HepG2 (cell line): ENCODE data around the gene EBF4. TPM values are rescaled to one million over a fixed set of nuclear protein-coding genes. Genes with fewer than 3 reads are reported as not detected.

Experiments used
- AKAP8 ChIP-seq: sonication (generic); formaldehyde crosslinking; IDR thresholded peaks from 2 replicates; pipeline ENCODE4 v1.5.1; 2020; ENCODE audit warnings: mild to moderate bottlenecking, missing genetic modification reagents
- BHLHE40 ChIP-seq: IDR thresholded peaks from 2 replicates; pipeline ENCODE4 v1.6.1; 2011; ENCODE audit warnings: low read length, improper control_type of control experiment
- FOXJ3 ChIP-seq: sonication (generic); formaldehyde crosslinking; IDR thresholded peaks from 2 replicates; pipeline ENCODE4 v1.4.0; 2020; ENCODE audit warnings: missing genetic modification reagents, mild to moderate bottlenecking, borderline replicate concordance
- FOXM1 ChIP-seq: sonication (generic); formaldehyde crosslinking; IDR thresholded peaks from 2 replicates; pipeline ENCODE4 v1.5.0; 2020; ENCODE audit warnings: missing genetic modification reagents
- HNF4A ChIP-seq: sonication (generic); formaldehyde crosslinking; IDR thresholded peaks from 2 replicates; pipeline ENCODE4 v1.4.0; 2020; ENCODE audit warnings: missing genetic modification reagents
- HNRNPH1 ChIP-seq: fragments of 200-400 bp; formaldehyde crosslinking; optimal IDR thresholded peaks from 2 replicates; pipeline ENCODE3; 2017; ENCODE audit warnings: mild to moderate bottlenecking, low read depth, low read length
- IKZF1 ChIP-seq: fragments of 450-650 bp; IDR thresholded peaks from 2 replicates; pipeline ENCODE4 v1.7.1; 2016
- KLF9 ChIP-seq: IDR thresholded peaks from 2 replicates; pipeline ENCODE4 v1.6.1; 2016; ENCODE audit warnings: low read depth
- MTA3 ChIP-seq: sonication (generic); formaldehyde crosslinking; IDR thresholded peaks from 2 replicates; pipeline ENCODE4 v1.4.0; 2020; ENCODE audit warnings: missing genetic modification reagents
- NR2F2 ChIP-seq: IDR thresholded peaks from 2 replicates; pipeline ENCODE4 v1.6.1; 2012; ENCODE audit warnings: low read depth, inconsistent platforms, borderline replicate concordance
- PCBP2 ChIP-seq: fragments of 200-400 bp; formaldehyde crosslinking; optimal IDR thresholded peaks from 2 replicates; pipeline ENCODE3; 2018; ENCODE audit warnings: low read length, low read depth; ENCODE audit not compliant: poor library complexity, severe bottlenecking
- POLR2AphosphoS2 ChIP-seq: IDR thresholded peaks from 2 replicates; pipeline ENCODE4 v1.6.1; 2011; ENCODE audit warnings: low read depth, low read length, improper control_type of control experiment
- RBM39 ChIP-seq: fragments of 200-400 bp; formaldehyde crosslinking; IDR thresholded peaks from one replicate; pipeline ENCODE4 v1.6.1; 2018; ENCODE audit warnings: antibody characterized with exemption, mild to moderate bottlenecking, low read depth, low read length; ENCODE audit not compliant: poor library complexity, severe bottlenecking
- REL ChIP-seq: sonication (generic); formaldehyde crosslinking; conservative IDR thresholded peaks from 2 replicates; pipeline ENCODE4 v1.8.0; 2022; ENCODE audit warnings: mild to moderate bottlenecking, missing genetic modification reagents, moderate library complexity
- RNF2 ChIP-seq: fragments of 450-650 bp; conservative IDR thresholded peaks from 2 replicates; pipeline ENCODE4 v1.6.1; 2016; ENCODE audit warnings: low read depth
- RXRA ChIP-seq: sonication (generic); formaldehyde crosslinking; IDR thresholded peaks from 2 replicates; pipeline ENCODE4 v1.5.1; 2020; ENCODE audit warnings: missing genetic modification reagents
- SOX13 ChIP-seq, 3 experiments: fragments of 450-650 bp in 1 of 3; sonication (generic) in 1 of 3; formaldehyde crosslinking in 1 of 3; IDR thresholded peaks in 2 of 3; conservative IDR thresholded peaks in 1 of 3; 2 replicates each; pipeline versions ENCODE4 v1.5.0 to v1.6.1; 2016 to 2020; ENCODE audit warnings: antibody characterized with exemption in 1 of 3, mild to moderate bottlenecking in 1 of 3, missing compliant biosample characterization in 1 of 3, missing genetic modification reagents in 1 of 3, moderate library complexity in 1 of 3
- ZFYVE20 ChIP-seq: sonication (generic); formaldehyde crosslinking; IDR thresholded peaks from 2 replicates; pipeline ENCODE4 v1.8.0; 2023; ENCODE audit warnings: low read depth, mild to moderate bottlenecking, moderate library complexity, missing genetic modification reagents, borderline replicate concordance
- ZNF124 ChIP-seq: sonication (generic); formaldehyde crosslinking; IDR thresholded peaks from 2 replicates; pipeline ENCODE4 v1.4.0; 2020; ENCODE audit warnings: missing genetic modification reagents
- ZNF292 ChIP-seq: sonication (generic); formaldehyde crosslinking; IDR thresholded peaks from 2 replicates; pipeline ENCODE4 v1.8.1; 2022; ENCODE audit warnings: mild to moderate bottlenecking, low read depth, missing genetic modification reagents, borderline replicate concordance
- ZNF468 ChIP-seq: sonication (generic); formaldehyde crosslinking; IDR thresholded peaks from 2 replicates; pipeline ENCODE4 v1.8.0; 2022; ENCODE audit warnings: mild to moderate bottlenecking, moderate library complexity, missing genetic modification reagents
- ZNF552 ChIP-seq: sonication (generic); formaldehyde crosslinking; IDR thresholded peaks from 2 replicates; pipeline ENCODE4 v1.9.0; 2022; ENCODE audit warnings: missing genetic modification reagents, mild to moderate bottlenecking, borderline replicate concordance
- ZNF569 ChIP-seq: sonication (generic); formaldehyde crosslinking; IDR thresholded peaks from 2 replicates; pipeline ENCODE4 v1.5.0; 2020; ENCODE audit warnings: mild to moderate bottlenecking, missing genetic modification reagents, moderate library complexity, borderline replicate concordance
- polyA plus RNA-seq, 8 experiments: library from polyadenylated mRNA; depleted of rRNA in 3 of 8; stranded (reverse) in 7 of 8; unstranded in 1 of 8; fragments of >200 nt; fragmentation: Illumina TruSeq in 4 of 8; extraction: Trizol in 4 of 8; gene quantifications; 2 replicates each; pipeline versions ENCODE4 v1.2.1 to v1.2.3, GENCODE V29; 2011 to 2016; ENCODE audit warnings: low read depth in 4 of 8, missing spikeins in 1 of 8, mixed read lengths in 1 of 8; ENCODE audit not compliant: insufficient read depth in 1 of 8
- total RNA-seq, 5 experiments: library from RNA; depleted of rRNA; stranded (reverse); fragments of >200 nt; fragmentation: Illumina TruSeq; extraction: Trizol; gene quantifications; 2 replicates each; pipeline ENCODE4 v1.2.3, GENCODE V29; 2016; ENCODE audit warnings: low read depth in 1 of 5
- TF ChIP-seq, protein P1 (sequence below): sonication (generic); formaldehyde crosslinking; IDR thresholded peaks from 2 replicates; pipeline ENCODE4 v1.4.0; 2020; ENCODE audit warnings: mild to moderate bottlenecking, missing genetic modification reagents

EBF4 gene
- total and polyA plus RNA-seq, 2 of the 13 experiments (the other 11 are each of a cell fraction or from before 2014, with no cell fraction given): 0.84 to 2.2 TPM

DNA sequence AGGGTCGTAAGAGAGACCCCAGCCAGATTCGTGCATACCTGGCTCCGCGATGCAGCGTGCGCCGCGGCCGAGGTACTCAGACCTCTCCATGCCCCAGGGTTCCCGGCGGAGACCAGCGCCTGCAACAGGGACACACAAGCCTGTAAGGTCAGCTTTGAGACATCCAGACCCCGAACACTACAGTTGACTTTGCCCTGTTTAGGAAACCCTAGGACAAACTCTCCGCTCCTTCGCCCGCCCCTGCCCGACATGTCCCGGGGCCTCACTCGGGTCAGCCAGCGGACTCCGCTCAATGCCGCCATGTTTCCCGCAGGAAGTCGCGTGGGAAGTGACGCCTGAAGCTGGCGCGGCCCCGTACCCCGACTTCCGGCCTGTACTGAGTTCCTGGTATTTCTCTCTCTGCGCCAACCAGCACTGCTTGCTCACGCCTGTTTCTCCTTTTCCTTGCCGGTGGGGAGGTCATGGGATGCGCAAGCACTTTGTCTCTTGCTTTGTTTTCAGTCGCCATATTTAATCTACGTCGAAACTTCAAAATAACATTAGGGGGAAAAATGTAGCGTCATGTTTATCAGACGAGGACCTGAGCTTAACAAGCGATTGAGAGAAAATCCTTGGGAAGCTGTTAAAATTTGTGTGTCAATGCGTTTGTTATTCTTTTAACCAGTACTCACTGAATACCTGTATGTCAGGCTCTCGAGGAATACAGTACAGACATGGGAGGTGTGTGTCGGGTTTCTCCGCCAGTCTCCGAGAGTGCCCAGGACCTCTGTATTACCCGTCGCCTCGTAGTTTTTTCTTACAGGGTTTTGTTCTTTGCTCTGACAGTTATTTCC lies 28.5 kb upstream of the EBF4 start, which contains the start of gene IDH3B (continued):
- no peak for TF ChIP-seq MTA3 (CRISPR knock-in tag)
- TF ChIP-seq RBM39: no peak
- peak; percentile 81; the same call in 1 of the 2 replicates for TF ChIP-seq POLR2AphosphoS2
- TF ChIP-seq HNF4A (CRISPR knock-in tag): peak; percentile 48; the same call in 1 of the 2 replicates
- TF ChIP-seq AKAP8: peak; percentile 97
- peak; percentile 15; the same call in 1 of the 2 replicates for TF ChIP-seq SOX13 (IDR thresholded peaks at IDR 0.05)
- TF ChIP-seq SOX13 (CRISPR knock-in tag; conservative IDR thresholded peaks at IDR 0.05 in 1 of 2, IDR thresholded peaks at IDR 0.05 in 1 of 2): peak in 1 of 2 experiments; percentile 67; a peak in 2 of 4 replicates
- TF ChIP-seq, protein P1, sequence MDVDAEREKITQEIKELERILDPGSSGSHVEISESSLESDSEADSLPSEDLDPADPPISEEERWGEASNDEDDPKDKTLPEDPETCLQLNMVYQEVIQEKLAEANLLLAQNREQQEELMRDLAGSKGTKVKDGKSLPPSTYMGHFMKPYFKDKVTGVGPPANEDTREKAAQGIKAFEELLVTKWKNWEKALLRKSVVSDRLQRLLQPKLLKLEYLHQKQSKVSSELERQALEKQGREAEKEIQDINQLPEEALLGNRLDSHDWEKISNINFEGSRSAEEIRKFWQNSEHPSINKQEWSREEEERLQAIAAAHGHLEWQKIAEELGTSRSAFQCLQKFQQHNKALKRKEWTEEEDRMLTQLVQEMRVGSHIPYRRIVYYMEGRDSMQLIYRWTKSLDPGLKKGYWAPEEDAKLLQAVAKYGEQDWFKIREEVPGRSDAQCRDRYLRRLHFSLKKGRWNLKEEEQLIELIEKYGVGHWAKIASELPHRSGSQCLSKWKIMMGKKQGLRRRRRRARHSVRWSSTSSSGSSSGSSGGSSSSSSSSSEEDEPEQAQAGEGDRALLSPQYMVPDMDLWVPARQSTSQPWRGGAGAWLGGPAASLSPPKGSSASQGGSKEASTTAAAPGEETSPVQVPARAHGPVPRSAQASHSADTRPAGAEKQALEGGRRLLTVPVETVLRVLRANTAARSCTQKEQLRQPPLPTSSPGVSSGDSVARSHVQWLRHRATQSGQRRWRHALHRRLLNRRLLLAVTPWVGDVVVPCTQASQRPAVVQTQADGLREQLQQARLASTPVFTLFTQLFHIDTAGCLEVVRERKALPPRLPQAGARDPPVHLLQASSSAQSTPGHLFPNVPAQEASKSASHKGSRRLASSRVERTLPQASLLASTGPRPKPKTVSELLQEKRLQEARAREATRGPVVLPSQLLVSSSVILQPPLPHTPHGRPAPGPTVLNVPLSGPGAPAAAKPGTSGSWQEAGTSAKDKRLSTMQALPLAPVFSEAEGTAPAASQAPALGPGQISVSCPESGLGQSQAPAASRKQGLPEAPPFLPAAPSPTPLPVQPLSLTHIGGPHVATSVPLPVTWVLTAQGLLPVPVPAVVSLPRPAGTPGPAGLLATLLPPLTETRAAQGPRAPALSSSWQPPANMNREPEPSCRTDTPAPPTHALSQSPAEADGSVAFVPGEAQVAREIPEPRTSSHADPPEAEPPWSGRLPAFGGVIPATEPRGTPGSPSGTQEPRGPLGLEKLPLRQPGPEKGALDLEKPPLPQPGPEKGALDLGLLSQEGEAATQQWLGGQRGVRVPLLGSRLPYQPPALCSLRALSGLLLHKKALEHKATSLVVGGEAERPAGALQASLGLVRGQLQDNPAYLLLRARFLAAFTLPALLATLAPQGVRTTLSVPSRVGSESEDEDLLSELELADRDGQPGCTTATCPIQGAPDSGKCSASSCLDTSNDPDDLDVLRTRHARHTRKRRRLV (CRISPR knock-in tag): peak; percentile 93
- no peak for TF ChIP-seq FOXM1 (CRISPR knock-in tag)
- TF ChIP-seq ZFYVE20 (CRISPR knock-in tag): no peak
- no peak for TF ChIP-seq ZNF552 (CRISPR knock-in tag)
- TF ChIP-seq ZNF124 (CRISPR knock-in tag): peak; percentile 86
- no peak for TF ChIP-seq BHLHE40
- TF ChIP-seq ZNF292 (CRISPR knock-in tag): 0 out of 2 replicates have a peak, but pooled peaks have one; percentile 26
- TF ChIP-seq NR2F2: peak; percentile 9; the same call in 1 of the 2 replicates
- no peak for TF ChIP-seq PCBP2
- 0 out of 2 replicates have a peak, but pooled peaks have one; percentile 60 for TF ChIP-seq ZNF569 (CRISPR knock-in tag)
- no peak for TF ChIP-seq REL (CRISPR knock-in tag)
- peak; percentile 89 for TF ChIP-seq RXRA (CRISPR knock-in tag)
- no peak for TF ChIP-seq HNRNPH1
- peak; percentile 84 for TF ChIP-seq RNF2
- TF ChIP-seq KLF9: no peak
- TF ChIP-seq ZNF468 (CRISPR knock-in tag): no peak; the same call in 1 of the 2 replicates
- TF ChIP-seq IKZF1: no peak
- TF ChIP-seq FOXJ3 (CRISPR knock-in tag): peak; percentile 88; the same call in 1 of the 2 replicates
